ENCODE measurements around the gene PRICKLE2.

PRICKLE2 gene

DNA sequence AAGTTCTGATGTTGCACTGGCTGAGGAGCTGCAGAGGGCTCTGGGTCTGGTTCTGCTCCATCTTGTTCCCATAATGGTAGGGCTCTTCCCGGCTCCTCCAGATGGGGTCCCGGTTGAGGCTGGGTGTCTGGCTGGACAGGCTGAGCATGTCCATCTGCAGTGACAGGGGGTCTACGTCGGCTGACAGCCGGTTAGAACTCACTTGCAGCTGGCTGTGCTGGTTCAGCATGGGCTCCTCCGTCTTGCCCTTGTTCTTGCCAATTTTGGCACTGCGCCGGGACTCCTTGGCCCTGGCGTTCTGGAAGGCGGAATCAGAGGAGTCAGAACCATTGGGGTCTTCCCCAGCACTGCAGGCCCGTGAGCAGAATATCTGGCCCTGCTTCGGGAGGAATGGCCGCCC lies 78.1 kb downstream of the PRICKLE2 start:
- TF ChIP-seq CSDC2 (CRISPR knock-in tag; IDR thresholded peaks at IDR 0.05): no peak
- TF ChIP-seq, protein P1, sequence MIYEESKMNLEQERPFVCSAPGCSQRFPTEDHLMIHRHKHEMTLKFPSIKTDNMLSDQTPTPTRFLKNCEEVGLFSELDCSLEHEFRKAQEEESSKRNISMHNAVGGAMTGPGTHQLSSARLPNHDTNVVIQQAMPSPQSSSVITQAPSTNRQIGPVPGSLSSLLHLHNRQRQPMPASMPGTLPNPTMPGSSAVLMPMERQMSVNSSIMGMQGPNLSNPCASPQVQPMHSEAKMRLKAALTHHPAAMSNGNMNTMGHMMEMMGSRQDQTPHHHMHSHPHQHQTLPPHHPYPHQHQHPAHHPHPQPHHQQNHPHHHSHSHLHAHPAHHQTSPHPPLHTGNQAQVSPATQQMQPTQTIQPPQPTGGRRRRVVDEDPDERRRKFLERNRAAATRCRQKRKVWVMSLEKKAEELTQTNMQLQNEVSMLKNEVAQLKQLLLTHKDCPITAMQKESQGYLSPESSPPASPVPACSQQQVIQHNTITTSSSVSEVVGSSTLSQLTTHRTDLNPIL (CRISPR knock-in tag; IDR thresholded peaks at IDR 0.05; ENCODE audit: low read depth): no peak
- no peak for TF ChIP-seq TCF4 (CRISPR knock-in tag; IDR thresholded peaks at IDR 0.05; ENCODE audit: borderline replicate concordance)
- TF ChIP-seq ZFP3 (CRISPR knock-in tag; IDR thresholded peaks at IDR 0.05): no peak
- no peak for TF ChIP-seq ARNTL (CRISPR knock-in tag; IDR thresholded peaks at IDR 0.05; ENCODE audit: borderline replicate concordance, low read depth)
- TF ChIP-seq RARB (CRISPR knock-in tag; IDR thresholded peaks at IDR 0.05): no peak
- no peak for TF ChIP-seq PPARA (CRISPR knock-in tag; IDR thresholded peaks at IDR 0.05; ENCODE audit: borderline replicate concordance)
- no peak for TF ChIP-seq ESRRG (CRISPR knock-in tag; IDR thresholded peaks at IDR 0.05)
- TF ChIP-seq ZFP30 (CRISPR knock-in tag; IDR thresholded peaks at IDR 0.05): no peak
- TF ChIP-seq ZNF8 (CRISPR knock-in tag; IDR thresholded peaks at IDR 0.05): no peak
- TF ChIP-seq, protein P2, sequence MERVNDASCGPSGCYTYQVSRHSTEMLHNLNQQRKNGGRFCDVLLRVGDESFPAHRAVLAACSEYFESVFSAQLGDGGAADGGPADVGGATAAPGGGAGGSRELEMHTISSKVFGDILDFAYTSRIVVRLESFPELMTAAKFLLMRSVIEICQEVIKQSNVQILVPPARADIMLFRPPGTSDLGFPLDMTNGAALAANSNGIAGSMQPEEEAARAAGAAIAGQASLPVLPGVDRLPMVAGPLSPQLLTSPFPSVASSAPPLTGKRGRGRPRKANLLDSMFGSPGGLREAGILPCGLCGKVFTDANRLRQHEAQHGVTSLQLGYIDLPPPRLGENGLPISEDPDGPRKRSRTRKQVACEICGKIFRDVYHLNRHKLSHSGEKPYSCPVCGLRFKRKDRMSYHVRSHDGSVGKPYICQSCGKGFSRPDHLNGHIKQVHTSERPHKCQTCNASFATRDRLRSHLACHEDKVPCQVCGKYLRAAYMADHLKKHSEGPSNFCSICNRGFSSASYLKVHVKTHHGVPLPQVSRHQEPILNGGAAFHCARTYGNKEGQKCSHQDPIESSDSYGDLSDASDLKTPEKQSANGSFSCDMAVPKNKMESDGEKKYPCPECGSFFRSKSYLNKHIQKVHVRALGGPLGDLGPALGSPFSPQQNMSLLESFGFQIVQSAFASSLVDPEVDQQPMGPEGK (CRISPR knock-in tag; IDR thresholded peaks at IDR 0.05; ENCODE audit: borderline replicate concordance): no peak
- no peak for TF ChIP-seq ISL1 (CRISPR knock-in tag; IDR thresholded peaks at IDR 0.05)
- TF ChIP-seq OSR1 (CRISPR knock-in tag; IDR thresholded peaks at IDR 0.05): no peak
- no peak for TF ChIP-seq ZC3H10 (CRISPR knock-in tag; IDR thresholded peaks at IDR 0.05)
- TF ChIP-seq BACH2 (CRISPR knock-in tag; IDR thresholded peaks at IDR 0.05; ENCODE audit: borderline replicate concordance): no peak
- no peak for TF ChIP-seq ZNF565 (CRISPR knock-in tag; conservative IDR thresholded peaks at IDR 0.05; ENCODE audit: low read depth)
- TF ChIP-seq, protein P3, sequence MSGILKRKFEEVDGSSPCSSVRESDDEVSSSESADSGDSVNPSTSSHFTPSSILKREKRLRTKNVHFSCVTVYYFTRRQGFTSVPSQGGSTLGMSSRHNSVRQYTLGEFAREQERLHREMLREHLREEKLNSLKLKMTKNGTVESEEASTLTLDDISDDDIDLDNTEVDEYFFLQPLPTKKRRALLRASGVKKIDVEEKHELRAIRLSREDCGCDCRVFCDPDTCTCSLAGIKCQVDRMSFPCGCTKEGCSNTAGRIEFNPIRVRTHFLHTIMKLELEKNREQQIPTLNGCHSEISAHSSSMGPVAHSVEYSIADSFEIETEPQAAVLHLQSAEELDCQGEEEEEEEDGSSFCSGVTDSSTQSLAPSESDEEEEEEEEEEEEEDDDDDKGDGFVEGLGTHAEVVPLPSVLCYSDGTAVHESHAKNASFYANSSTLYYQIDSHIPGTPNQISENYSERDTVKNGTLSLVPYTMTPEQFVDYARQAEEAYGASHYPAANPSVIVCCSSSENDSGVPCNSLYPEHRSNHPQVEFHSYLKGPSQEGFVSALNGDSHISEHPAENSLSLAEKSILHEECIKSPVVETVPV (CRISPR knock-in tag; IDR thresholded peaks at IDR 0.05): no peak
- no peak for ATAC-seq

DNA sequence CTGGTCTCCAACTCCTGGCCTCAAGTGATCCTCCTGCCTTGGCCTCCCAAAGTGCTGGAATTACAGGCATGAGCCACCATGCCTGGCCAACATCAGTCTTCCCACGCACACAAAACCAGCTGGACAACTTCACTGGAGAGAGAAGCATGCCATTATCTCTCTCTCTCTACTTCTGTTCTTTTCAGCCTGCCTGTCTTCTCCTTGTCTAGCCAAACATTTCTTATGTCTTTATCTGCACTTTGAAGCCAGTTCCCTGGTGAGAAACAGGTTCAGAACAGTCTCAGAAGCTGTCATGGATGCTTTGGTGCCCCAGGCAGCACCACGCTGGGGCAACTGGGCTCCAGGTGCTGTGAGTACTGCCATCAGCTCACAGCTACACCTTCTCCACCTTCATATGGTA lies 79.8 kb downstream of the PRICKLE2 start:
- no peak for ATAC-seq
- TF ChIP-seq, protein P1 (CRISPR knock-in tag; IDR thresholded peaks at IDR 0.05; ENCODE audit: low read depth): no peak
- no peak for TF ChIP-seq TOX (CRISPR knock-in tag; IDR thresholded peaks at IDR 0.05; ENCODE audit: borderline replicate concordance)
- TF ChIP-seq GLIS3 (CRISPR knock-in tag; IDR thresholded peaks at IDR 0.05): no peak
- no peak for TF ChIP-seq ZNF8 (CRISPR knock-in tag; IDR thresholded peaks at IDR 0.05)
- TF ChIP-seq ZFP30 (CRISPR knock-in tag; IDR thresholded peaks at IDR 0.05): no peak
- no peak for TF ChIP-seq ZNF565 (CRISPR knock-in tag; conservative IDR thresholded peaks at IDR 0.05; ENCODE audit: low read depth)

DNA sequence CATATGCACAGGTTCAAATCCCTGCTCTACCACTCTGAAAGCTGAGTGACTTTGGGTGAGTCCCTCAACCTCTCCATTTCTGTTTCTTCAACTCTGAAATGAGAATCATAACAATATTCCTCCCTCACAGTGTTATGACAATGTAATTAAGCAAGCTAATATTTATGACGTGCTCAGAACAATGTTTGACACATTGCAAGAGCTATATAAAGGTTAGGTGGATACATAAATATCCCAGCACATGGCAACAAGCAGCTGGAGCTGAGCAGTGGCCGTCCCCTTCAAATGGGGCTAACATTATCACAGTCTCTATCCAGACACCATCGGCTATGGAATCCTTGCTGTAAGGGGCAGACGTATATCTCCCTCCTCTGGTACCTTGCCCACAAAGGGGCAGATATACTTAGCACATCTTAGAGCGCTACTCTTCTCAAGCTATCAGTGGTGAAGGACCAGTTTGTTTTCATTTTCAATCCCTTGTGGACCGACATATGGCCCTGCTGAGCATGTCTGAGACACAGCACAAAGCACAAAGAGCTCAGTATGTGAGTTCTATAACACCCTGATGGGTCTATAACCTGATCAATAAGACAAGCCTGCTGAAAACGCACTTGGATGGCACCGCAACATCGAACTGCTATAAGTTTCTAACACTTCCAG lies 80.9 kb downstream of the PRICKLE2 start:
- ATAC-seq: no peak
- TF ChIP-seq GLIS3 (CRISPR knock-in tag; IDR thresholded peaks at IDR 0.05): no peak
- no peak for TF ChIP-seq TCF4 (CRISPR knock-in tag; IDR thresholded peaks at IDR 0.05; ENCODE audit: borderline replicate concordance)
- no peak for TF ChIP-seq ZC3H10 (CRISPR knock-in tag; IDR thresholded peaks at IDR 0.05)
- TF ChIP-seq RARB (CRISPR knock-in tag; IDR thresholded peaks at IDR 0.05): no peak
- TF ChIP-seq ZNF565 (CRISPR knock-in tag; conservative IDR thresholded peaks at IDR 0.05; ENCODE audit: low read depth): no peak
- TF ChIP-seq PPARA (CRISPR knock-in tag; IDR thresholded peaks at IDR 0.05; ENCODE audit: borderline replicate concordance): no peak
- no peak for TF ChIP-seq BACH2 (CRISPR knock-in tag; IDR thresholded peaks at IDR 0.05; ENCODE audit: borderline replicate concordance)
- TF ChIP-seq ZFP30 (CRISPR knock-in tag; IDR thresholded peaks at IDR 0.05): no peak
- no peak for TF ChIP-seq TOX (CRISPR knock-in tag; IDR thresholded peaks at IDR 0.05; ENCODE audit: borderline replicate concordance)
- TF ChIP-seq ZNF70 (CRISPR knock-in tag; IDR thresholded peaks at IDR 0.05): no peak

DNA sequence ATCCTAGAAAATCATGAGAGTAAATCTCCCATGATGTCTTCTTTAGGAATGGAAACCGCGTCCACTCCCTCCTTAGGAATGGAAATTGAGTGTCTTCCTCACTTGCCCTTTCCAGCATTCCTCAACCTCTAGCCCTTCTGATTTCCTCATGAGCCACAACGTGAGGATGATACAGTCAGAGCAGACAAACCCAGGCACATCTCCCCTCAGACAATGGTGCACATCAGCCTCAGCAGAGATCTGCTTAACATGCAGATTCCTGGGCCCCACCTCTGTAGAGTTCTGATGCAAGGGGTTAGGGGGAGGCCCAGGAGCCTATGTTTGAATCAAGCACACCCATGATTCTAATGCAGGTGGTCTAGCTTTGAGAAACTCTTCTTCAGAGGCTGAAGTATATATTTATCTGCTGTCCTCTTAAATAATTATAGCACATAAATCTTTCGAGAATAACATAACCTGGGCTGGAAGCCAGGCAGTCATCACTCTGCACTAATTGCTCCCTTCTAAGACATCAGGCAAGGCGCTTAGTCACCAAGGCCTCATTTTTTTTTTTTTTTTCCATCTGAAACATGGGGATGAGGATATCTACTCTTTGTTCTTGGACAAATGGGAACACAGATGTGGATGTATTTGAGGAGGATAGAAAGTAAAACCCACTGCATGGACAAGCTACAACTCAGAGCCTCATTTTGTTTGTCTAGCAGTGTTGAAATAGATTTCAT lies 81.7 kb downstream of the PRICKLE2 start:
- TF ChIP-seq ISL1 (CRISPR knock-in tag; IDR thresholded peaks at IDR 0.05): peak; percentile 76
- TF ChIP-seq, protein P2 (CRISPR knock-in tag; IDR thresholded peaks at IDR 0.05; ENCODE audit: borderline replicate concordance): no peak

More for the DNA sequence above, 81.7 kb downstream of the PRICKLE2 start:
- peak; percentile 80 for ATAC-seq

All from SK-N-SH treated with all-trans-retinoic acid at 6 μM for 48 hours (cell line).